HepG2 (cell line): ENCODE results near the gene CRIP1. TPM values are rescaled to one million over a fixed set of nuclear protein-coding genes. Genes with fewer than 3 reads are reported as not detected.
A peak's percentile ranks its signal among the peaks of the same experiment; 100 is the strongest.

Experiments used
- HMG20A ChIP-seq: IDR thresholded peaks from 2 replicates; pipeline ENCODE4 v1.6.1; 2016; ENCODE audit warnings: borderline replicate concordance
- MEIS1 ChIP-seq: sonication (generic); formaldehyde crosslinking; IDR thresholded peaks from 2 replicates; pipeline ENCODE4 v1.9.0; 2021; ENCODE audit warnings: mild to moderate bottlenecking, missing genetic modification reagents, moderate library complexity, borderline replicate concordance
- NFE2L2 ChIP-seq: fragments of 150-350 bp; IDR thresholded peaks from 2 replicates; pipeline ENCODE4 v1.6.1; 2014; ENCODE audit warnings: low read length
- TP53 ChIP-seq: sonication (generic); formaldehyde crosslinking; conservative IDR thresholded peaks from 2 replicates; pipeline ENCODE4 v1.4.0; 2020; ENCODE audit warnings: missing genetic modification reagents
- ZNF367 ChIP-seq: sonication (generic); formaldehyde crosslinking; IDR thresholded peaks from 2 replicates; pipeline ENCODE4 v1.4.0; 2020; ENCODE audit warnings: missing genetic modification reagents, borderline replicate concordance
- ZNF670 ChIP-seq: sonication (generic); formaldehyde crosslinking; IDR thresholded peaks from 2 replicates; pipeline ENCODE4 v1.8.0; 2022; ENCODE audit warnings: mild to moderate bottlenecking, missing genetic modification reagents, borderline replicate concordance
- ZNF781 ChIP-seq: sonication (generic); formaldehyde crosslinking; IDR thresholded peaks from 2 replicates; pipeline ENCODE4 v1.5.1; 2020; ENCODE audit warnings: borderline replicate concordance, mild to moderate bottlenecking, missing genetic modification reagents; ENCODE audit errors: not compliant biosample characterization
- polyA plus RNA-seq, 8 experiments: library from polyadenylated mRNA; depleted of rRNA in 3 of 8; stranded (reverse) in 7 of 8; unstranded in 1 of 8; fragments of >200 nt; fragmentation: Illumina TruSeq in 4 of 8; extraction: Trizol in 4 of 8; gene quantifications; 2 replicates each; pipeline versions ENCODE4 v1.2.1 to v1.2.3, GENCODE V29; 2011 to 2016; ENCODE audit warnings: low read depth in 4 of 8, missing spikeins in 1 of 8, mixed read lengths in 1 of 8; ENCODE audit not compliant: insufficient read depth in 1 of 8
- total RNA-seq, 5 experiments: library from RNA; depleted of rRNA; stranded (reverse); fragments of >200 nt; fragmentation: Illumina TruSeq; extraction: Trizol; gene quantifications; 2 replicates each; pipeline ENCODE4 v1.2.3, GENCODE V29; 2016; ENCODE audit warnings: low read depth in 1 of 5
- TF ChIP-seq, protein P1 (sequence below): sonication (generic); formaldehyde crosslinking; conservative IDR thresholded peaks from 2 replicates; pipeline ENCODE4 v1.8.0; 2022; ENCODE audit warnings: missing genetic modification reagents
- TF ChIP-seq, protein P2 (sequence below): sonication (generic); formaldehyde crosslinking; IDR thresholded peaks from 2 replicates; pipeline ENCODE4 v1.5.1; 2020; ENCODE audit warnings: mild to moderate bottlenecking, missing genetic modification reagents, moderate library complexity
- TF ChIP-seq, protein P3 (sequence below): sonication (generic); formaldehyde crosslinking; IDR thresholded peaks from 2 replicates; pipeline ENCODE4 v1.5.0; 2020; ENCODE audit warnings: missing genetic modification reagents
- TF ChIP-seq, protein P4 (sequence below): sonication (generic); formaldehyde crosslinking; IDR thresholded peaks from 2 replicates; pipeline ENCODE4 v1.4.0; 2020; ENCODE audit warnings: missing genetic modification reagents
- TF ChIP-seq, protein P5 (sequence below): sonication (generic); formaldehyde crosslinking; conservative IDR thresholded peaks from 2 replicates; pipeline ENCODE4 v1.4.0; 2020; ENCODE audit warnings: missing genetic modification reagents
- TF ChIP-seq, protein P6 (sequence below): sonication (generic); formaldehyde crosslinking; IDR thresholded peaks from 2 replicates; pipeline ENCODE4 v1.5.0; 2020; ENCODE audit warnings: mild to moderate bottlenecking, missing genetic modification reagents
- TF ChIP-seq, protein P7 (sequence below): sonication (generic); formaldehyde crosslinking; IDR thresholded peaks from 2 replicates; pipeline ENCODE4 v1.4.0; 2020; ENCODE audit warnings: missing genetic modification reagents, low read depth, mild to moderate bottlenecking, borderline replicate concordance
- TF ChIP-seq, protein P8 (sequence below): IDR thresholded peaks from 2 replicates; pipeline ENCODE4 v1.6.1; 2016; ENCODE audit warnings: low read depth, borderline replicate concordance

CRIP1 gene
- total and polyA plus RNA-seq, 2 of the 13 experiments (the other 11 are each of a cell fraction or from before 2014, with no cell fraction given) = 53.9 to 59.5 TPM

DNA sequence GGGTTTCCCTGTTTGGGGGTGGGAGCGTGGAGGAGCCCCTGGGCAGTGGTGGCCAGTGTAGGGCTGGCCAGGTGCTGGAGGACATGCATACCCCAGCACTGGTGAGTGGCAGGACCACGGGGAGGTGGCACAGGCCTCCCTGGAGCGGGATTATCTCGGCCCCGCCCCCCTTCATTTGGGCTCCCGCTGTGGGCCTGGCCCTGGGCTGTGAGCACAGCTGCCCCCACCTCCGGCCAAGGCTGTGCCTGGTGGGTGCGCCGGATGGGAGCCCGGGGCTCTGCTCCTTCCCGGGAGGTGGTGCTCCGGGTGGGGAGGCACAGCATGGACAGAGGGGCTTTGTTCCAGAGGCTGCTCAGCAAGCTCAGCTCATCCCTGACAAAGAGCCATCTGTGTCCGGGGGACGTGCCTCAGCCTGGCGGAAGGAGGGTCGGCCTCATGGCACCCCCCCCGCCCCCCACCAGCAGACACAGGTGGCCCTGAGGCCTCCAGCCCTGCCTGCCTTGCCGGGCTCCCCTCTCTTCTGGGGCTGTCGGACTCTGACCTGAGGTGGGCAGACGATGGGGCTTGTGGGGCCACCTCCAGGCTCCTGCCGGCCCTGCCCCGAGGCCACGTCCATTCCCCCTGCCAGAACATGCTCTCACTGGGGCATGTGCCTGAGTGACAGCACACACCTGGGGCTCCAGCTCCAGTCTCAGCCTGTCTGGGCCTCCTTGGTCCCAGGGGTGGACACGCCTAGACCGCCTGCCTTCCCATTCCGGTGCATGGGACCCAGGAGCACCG, 12.8 kb downstream of the CRIP1 start (continued):
- TF ChIP-seq, protein P1, sequence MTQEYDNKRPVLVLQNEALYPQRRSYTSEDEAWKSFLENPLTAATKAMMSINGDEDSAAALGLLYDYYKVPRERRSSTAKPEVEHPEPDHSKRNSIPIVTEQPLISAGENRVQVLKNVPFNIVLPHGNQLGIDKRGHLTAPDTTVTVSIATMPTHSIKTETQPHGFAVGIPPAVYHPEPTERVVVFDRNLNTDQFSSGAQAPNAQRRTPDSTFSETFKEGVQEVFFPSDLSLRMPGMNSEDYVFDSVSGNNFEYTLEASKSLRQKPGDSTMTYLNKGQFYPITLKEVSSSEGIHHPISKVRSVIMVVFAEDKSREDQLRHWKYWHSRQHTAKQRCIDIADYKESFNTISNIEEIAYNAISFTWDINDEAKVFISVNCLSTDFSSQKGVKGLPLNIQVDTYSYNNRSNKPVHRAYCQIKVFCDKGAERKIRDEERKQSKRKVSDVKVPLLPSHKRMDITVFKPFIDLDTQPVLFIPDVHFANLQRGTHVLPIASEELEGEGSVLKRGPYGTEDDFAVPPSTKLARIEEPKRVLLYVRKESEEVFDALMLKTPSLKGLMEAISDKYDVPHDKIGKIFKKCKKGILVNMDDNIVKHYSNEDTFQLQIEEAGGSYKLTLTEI (CRISPR knock-in tag) = no peak
- TF ChIP-seq ZNF367 (CRISPR knock-in tag) (no peak), HMG20A (no peak; the same call in 1 of the 2 replicates), NFE2L2 (no peak), MEIS1 (no peak), TP53 (0 out of 2 replicates have a peak, but pooled peaks have one; percentile 12), ZNF670 (CRISPR knock-in tag) (no peak), ZNF781 (CRISPR knock-in tag) (no peak)
- TF ChIP-seq, protein P2, sequence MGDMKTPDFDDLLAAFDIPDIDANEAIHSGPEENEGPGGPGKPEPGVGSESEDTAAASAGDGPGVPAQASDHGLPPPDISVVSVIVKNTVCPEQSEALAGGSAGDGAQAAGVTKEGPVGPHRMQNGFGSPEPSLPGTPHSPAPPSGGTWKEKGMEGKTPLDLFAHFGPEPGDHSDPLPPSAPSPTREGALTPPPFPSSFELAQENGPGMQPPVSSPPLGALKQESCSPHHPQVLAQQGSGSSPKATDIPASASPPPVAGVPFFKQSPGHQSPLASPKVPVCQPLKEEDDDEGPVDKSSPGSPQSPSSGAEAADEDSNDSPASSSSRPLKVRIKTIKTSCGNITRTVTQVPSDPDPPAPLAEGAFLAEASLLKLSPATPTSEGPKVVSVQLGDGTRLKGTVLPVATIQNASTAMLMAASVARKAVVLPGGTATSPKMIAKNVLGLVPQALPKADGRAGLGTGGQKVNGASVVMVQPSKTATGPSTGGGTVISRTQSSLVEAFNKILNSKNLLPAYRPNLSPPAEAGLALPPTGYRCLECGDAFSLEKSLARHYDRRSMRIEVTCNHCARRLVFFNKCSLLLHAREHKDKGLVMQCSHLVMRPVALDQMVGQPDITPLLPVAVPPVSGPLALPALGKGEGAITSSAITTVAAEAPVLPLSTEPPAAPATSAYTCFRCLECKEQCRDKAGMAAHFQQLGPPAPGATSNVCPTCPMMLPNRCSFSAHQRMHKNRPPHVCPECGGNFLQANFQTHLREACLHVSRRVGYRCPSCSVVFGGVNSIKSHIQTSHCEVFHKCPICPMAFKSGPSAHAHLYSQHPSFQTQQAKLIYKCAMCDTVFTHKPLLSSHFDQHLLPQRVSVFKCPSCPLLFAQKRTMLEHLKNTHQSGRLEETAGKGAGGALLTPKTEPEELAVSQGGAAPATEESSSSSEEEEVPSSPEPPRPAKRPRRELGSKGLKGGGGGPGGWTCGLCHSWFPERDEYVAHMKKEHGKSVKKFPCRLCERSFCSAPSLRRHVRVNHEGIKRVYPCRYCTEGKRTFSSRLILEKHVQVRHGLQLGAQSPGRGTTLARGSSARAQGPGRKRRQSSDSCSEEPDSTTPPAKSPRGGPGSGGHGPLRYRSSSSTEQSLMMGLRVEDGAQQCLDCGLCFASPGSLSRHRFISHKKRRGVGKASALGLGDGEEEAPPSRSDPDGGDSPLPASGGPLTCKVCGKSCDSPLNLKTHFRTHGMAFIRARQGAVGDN = peak; percentile 96
- TF ChIP-seq, protein P3, sequence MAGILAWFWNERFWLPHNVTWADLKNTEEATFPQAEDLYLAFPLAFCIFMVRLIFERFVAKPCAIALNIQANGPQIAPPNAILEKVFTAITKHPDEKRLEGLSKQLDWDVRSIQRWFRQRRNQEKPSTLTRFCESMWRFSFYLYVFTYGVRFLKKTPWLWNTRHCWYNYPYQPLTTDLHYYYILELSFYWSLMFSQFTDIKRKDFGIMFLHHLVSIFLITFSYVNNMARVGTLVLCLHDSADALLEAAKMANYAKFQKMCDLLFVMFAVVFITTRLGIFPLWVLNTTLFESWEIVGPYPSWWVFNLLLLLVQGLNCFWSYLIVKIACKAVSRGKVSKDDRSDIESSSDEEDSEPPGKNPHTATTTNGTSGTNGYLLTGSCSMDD = peak; percentile 64; the same call in 1 of the 2 replicates
- TF ChIP-seq, protein P4, sequence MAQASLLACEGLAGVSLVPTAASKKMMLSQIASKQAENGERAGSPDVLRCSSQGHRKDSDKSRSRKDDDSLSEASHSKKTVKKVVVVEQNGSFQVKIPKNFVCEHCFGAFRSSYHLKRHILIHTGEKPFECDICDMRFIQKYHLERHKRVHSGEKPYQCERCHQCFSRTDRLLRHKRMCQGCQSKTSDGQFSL = peak; percentile 90
- TF ChIP-seq, protein P5, sequence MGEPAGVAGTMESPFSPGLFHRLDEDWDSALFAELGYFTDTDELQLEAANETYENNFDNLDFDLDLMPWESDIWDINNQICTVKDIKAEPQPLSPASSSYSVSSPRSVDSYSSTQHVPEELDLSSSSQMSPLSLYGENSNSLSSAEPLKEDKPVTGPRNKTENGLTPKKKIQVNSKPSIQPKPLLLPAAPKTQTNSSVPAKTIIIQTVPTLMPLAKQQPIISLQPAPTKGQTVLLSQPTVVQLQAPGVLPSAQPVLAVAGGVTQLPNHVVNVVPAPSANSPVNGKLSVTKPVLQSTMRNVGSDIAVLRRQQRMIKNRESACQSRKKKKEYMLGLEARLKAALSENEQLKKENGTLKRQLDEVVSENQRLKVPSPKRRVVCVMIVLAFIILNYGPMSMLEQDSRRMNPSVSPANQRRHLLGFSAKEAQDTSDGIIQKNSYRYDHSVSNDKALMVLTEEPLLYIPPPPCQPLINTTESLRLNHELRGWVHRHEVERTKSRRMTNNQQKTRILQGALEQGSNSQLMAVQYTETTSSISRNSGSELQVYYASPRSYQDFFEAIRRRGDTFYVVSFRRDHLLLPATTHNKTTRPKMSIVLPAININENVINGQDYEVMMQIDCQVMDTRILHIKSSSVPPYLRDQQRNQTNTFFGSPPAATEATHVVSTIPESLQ = no peak
- TF ChIP-seq, protein P6, sequence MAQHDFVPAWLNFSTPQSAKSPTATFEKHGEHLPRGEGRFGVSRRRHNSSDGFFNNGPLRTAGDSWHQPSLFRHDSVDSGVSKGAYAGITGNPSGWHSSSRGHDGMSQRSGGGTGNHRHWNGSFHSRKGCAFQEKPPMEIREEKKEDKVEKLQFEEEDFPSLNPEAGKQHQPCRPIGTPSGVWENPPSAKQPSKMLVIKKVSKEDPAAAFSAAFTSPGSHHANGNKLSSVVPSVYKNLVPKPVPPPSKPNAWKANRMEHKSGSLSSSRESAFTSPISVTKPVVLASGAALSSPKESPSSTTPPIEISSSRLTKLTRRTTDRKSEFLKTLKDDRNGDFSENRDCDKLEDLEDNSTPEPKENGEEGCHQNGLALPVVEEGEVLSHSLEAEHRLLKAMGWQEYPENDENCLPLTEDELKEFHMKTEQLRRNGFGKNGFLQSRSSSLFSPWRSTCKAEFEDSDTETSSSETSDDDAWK (CRISPR knock-in tag) = no peak
- TF ChIP-seq, protein P7, sequence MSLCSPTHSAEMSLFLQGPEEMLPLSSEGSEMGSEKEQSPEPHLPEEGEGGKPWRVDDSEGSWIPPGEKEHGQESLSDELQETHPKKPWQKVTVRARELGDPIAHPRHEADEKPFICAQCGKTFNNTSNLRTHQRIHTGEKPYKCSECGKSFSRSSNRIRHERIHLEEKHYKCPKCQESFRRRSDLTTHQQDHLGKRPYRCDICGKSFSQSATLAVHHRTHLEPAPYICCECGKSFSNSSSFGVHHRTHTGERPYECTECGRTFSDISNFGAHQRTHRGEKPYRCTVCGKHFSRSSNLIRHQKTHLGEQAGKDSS (CRISPR knock-in tag) = no peak; the same call in 1 of the 2 replicates
- TF ChIP-seq, protein P8, sequence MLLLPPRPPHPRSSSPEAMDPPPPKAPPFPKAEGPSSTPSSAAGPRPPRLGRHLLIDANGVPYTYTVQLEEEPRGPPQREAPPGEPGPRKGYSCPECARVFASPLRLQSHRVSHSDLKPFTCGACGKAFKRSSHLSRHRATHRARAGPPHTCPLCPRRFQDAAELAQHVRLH (CRISPR knock-in tag) = peak; percentile 73; the same call in 1 of the 2 replicates
